ENCODE measurements around the gene DCUN1D3.

- TF ChIP-seq CTCF (IDR thresholded peaks at IDR 0.05) (no peak), POLR2A (IDR thresholded peaks at IDR 0.05; ENCODE audit: low read depth) (no peak), EP300 (IDR thresholded peaks at IDR 0.05) (no peak), POLR2AphosphoS5 (IDR thresholded peaks at IDR 0.05) (no peak)
Observed at GRCh38 chr16:20853143-20853542, 47.0 kb downstream of the DCUN1D3 start.

All from esophagus muscularis mucosa (tissue), 4 donors.